ENCODE results near the gene SH3PXD2A. TPM values are rescaled to one million over a fixed set of nuclear protein-coding genes. Genes with fewer than 3 reads are reported as not detected.

SH3PXD2A gene
- total RNA-seq, 4 donors from 2014 or later: 12.1 to 68.5 (median 21.7) TPM

- Histone ChIP-seq H3K27me3 (no peaks in the 10 kb centered on the region), H3K9me3 (no peaks in the 10 kb centered on the region), H3K4me3 (no peak overlapping the region), H3K36me3 (no peaks in the 10 kb centered on the region), H3K27ac (no peak overlapping the region), H3K4me1 (peaks cover 0 to 26% (median 2%) of the 10 kb centered on the region in 4 donors)
- DNase-seq: peak in 1 of 3 donors; percentile 32
- TF ChIP-seq POLR2A (IDR thresholded peaks at IDR 0.05) (no peak), CTCF (IDR thresholded peaks at IDR 0.05) (no peak)
Observed at GRCh38 chr10:103551619-103552602, 303.5 kb downstream of the SH3PXD2A start.

- peak overlapping the region in 2 of 4 donors; percentile 56 to 67 for H3K27ac ChIP-seq
- H3K36me3 ChIP-seq: no peaks in the 10 kb centered on the region
- H3K4me3 ChIP-seq: no peak overlapping the region
- DNase-seq: peak in 1 of 3 donors; percentile 41
- no peaks in the 10 kb centered on the region for H3K9me3 ChIP-seq
- H3K27me3 ChIP-seq: no peaks in the 10 kb centered on the region
- peaks cover 0 to 22% (median under 1%) of the 10 kb centered on the region in 4 donors for H3K4me1 ChIP-seq
- no peak for TF ChIP-seq POLR2A (IDR thresholded peaks at IDR 0.05)
Observed at GRCh38 chr10:103550229-103550628, 305.1 kb downstream of the SH3PXD2A start.

- Histone ChIP-seq H3K36me3 (no peaks in the 10 kb centered on the region), H3K9me3 (no peaks in the 10 kb centered on the region), H3K4me1 (peaks cover 0 to 20% (median 0%) of the 10 kb centered on the region in 4 donors), H3K27me3 (no peaks in the 10 kb centered on the region), H3K4me3 (no peak overlapping the region), H3K27ac (peak overlapping the region in 2 of 4 donors; percentile 56 to 67)
- no peak for DNase-seq
- no peak for TF ChIP-seq CTCF (IDR thresholded peaks at IDR 0.05)
- no peak for TF ChIP-seq POLR2A (IDR thresholded peaks at IDR 0.05)
Observed at GRCh38 chr10:103549349-103549685, 306.1 kb downstream of the SH3PXD2A start.

GRCh38 chr10:103548581-103549348 is 306.6 kb downstream of the SH3PXD2A start:
- Histone ChIP-seq H3K9me3 (no peaks in the 10 kb centered on the region), H3K36me3 (no peaks in the 10 kb centered on the region), H3K4me3 (no peak overlapping the region), H3K4me1 (peaks cover 0 to 19% (median 0%) of the 10 kb centered on the region in 4 donors), H3K27me3 (no peaks in the 10 kb centered on the region), H3K27ac (peak overlapping the region in 2 of 4 donors; percentile 58 to 67)
- DNase-seq: peak in 2 of 3 donors; percentile 65 to 79
- TF ChIP-seq CTCF (IDR thresholded peaks at IDR 0.05): no peak
- no peak for TF ChIP-seq POLR2A (IDR thresholded peaks at IDR 0.05)

- H3K4me1 ChIP-seq: peaks cover 0 to 25% (median under 1%) of the 10 kb centered on the region in 4 donors
- no peaks in the 10 kb centered on the region for H3K27me3 ChIP-seq
- peak in 1 of 3 donors; percentile 36 for DNase-seq
- no peak overlapping the region for H3K4me3 ChIP-seq
- H3K9me3 ChIP-seq: no peaks in the 10 kb centered on the region
- H3K36me3 ChIP-seq: no peaks in the 10 kb centered on the region
- peak overlapping the region in 2 of 4 donors; percentile 58 to 67 for H3K27ac ChIP-seq
- TF ChIP-seq POLR2A (IDR thresholded peaks at IDR 0.05) (no peak), CTCF (IDR thresholded peaks at IDR 0.05) (no peak)
Observed at GRCh38 chr10:103548006-103548405, 307.4 kb downstream of the SH3PXD2A start.

Measured in Peyer's patch (tissue), 4 donors.